GM12864 (cell line): Measurements from ENCODE around the gene CCR9.

ENCODE experiments used
- DNase-seq: peaks from one replicate; pipeline ENCODE4 v3.0.0-alpha.2; 2011; ENCODE audit warnings: low read depth
- H3K4me3 ChIP-seq: 2 replicates; pipeline ENCODE4 v1.5.1; 2011; ENCODE audit warnings: mild to moderate bottlenecking, low read depth, low read length, control low read depth
- TF ChIP-seq, protein P1 (sequence below): IDR thresholded peaks from 2 replicates; pipeline ENCODE4 v1.5.1; 2011; ENCODE audit warnings: low read depth, mild to moderate bottlenecking, moderate library complexity, low read length, control low read depth, inconsistent platforms; ENCODE audit errors: missing control alignments

CCR9 gene, protein sequence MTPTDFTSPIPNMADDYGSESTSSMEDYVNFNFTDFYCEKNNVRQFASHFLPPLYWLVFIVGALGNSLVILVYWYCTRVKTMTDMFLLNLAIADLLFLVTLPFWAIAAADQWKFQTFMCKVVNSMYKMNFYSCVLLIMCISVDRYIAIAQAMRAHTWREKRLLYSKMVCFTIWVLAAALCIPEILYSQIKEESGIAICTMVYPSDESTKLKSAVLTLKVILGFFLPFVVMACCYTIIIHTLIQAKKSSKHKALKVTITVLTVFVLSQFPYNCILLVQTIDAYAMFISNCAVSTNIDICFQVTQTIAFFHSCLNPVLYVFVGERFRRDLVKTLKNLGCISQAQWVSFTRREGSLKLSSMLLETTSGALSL

DNA sequence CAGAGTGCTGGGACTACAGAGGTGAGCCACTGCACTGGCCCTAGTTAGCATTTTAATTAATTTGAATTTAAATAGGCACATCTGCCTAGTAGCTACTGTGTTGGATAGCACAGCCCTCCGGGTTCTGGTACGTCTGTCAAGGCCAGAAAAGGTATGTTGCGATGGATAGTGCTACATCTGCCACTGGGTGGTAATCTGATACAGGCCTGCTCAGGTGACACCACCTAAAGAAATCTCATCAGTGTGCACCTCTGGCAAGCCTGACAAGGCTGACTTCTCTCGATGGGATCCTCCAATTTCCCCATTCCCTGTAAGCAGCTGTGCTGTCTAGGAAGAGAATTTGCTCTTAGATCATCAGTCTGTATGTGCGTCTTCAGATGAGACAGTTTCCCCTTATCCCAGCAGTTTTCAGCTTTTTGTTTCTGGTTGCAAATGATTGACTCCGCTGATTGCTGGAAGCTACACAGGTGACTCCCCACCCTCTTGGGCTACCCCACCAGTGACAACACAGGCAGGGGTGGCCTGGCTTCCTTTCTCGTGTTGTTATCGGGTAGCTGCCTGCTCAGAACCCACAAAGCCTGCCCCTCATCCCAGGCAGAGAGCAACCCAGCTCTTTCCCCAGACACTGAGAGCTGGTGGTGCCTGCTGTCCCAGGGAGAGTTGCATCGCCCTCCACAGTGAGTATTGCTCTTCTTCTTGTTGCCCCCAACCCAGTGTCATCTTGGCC lies at the start of gene CCR9:
Gene CCR9 (plus strand): TSS at position 565 of the 727 bp plus-strand sequence. CDS start 8,391 bp downstream, outside the sequence.
- no peak for DNase-seq
- TF ChIP-seq, protein P1, sequence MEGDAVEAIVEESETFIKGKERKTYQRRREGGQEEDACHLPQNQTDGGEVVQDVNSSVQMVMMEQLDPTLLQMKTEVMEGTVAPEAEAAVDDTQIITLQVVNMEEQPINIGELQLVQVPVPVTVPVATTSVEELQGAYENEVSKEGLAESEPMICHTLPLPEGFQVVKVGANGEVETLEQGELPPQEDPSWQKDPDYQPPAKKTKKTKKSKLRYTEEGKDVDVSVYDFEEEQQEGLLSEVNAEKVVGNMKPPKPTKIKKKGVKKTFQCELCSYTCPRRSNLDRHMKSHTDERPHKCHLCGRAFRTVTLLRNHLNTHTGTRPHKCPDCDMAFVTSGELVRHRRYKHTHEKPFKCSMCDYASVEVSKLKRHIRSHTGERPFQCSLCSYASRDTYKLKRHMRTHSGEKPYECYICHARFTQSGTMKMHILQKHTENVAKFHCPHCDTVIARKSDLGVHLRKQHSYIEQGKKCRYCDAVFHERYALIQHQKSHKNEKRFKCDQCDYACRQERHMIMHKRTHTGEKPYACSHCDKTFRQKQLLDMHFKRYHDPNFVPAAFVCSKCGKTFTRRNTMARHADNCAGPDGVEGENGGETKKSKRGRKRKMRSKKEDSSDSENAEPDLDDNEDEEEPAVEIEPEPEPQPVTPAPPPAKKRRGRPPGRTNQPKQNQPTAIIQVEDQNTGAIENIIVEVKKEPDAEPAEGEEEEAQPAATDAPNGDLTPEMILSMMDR = no peak
- H3K4me3 ChIP-seq = no peak within 1 kb of the TSS

DNA sequence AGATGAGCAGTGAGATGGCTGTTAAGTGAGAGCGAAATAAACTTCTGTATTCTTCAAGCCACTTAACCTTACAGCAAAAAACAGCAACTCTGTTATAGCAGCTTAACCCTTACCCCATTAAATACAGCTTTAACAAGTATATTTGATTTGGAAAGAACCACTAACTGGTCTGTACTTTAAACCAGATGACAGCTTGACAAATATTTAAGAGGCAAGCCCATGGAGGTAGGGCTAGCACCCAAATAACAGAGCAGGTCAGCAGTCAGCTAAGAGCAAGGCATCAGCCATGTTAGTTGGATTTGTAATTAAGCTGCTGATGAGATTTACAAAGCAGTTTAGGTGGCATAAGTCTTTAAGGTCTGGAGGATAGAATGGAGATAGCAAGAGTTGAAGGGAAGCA lies 47.9 kb upstream of the CCR9 start:
- TF ChIP-seq, protein P1 = no peak
- DNase-seq = no peak
- H3K4me3 ChIP-seq = no peak overlapping the region

DNA sequence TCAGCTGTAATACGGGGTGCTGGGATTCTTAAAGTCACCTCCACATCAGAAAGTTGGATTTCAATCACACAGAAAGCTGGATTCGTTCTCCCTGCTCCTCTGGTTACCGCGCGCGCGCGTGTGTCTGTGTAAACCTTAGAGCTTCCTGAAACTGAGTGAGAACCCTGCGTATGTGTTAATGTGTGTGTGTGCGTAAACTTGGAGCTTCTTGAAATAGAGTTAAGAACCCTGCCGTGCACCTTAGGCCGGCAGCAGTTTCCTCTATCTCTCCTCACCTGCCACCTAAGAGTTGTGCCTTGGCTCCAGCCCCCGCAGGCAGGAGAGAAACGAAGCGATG lies 45.0 kb upstream of the CCR9 start:
- DNase-seq = no peak

DNA sequence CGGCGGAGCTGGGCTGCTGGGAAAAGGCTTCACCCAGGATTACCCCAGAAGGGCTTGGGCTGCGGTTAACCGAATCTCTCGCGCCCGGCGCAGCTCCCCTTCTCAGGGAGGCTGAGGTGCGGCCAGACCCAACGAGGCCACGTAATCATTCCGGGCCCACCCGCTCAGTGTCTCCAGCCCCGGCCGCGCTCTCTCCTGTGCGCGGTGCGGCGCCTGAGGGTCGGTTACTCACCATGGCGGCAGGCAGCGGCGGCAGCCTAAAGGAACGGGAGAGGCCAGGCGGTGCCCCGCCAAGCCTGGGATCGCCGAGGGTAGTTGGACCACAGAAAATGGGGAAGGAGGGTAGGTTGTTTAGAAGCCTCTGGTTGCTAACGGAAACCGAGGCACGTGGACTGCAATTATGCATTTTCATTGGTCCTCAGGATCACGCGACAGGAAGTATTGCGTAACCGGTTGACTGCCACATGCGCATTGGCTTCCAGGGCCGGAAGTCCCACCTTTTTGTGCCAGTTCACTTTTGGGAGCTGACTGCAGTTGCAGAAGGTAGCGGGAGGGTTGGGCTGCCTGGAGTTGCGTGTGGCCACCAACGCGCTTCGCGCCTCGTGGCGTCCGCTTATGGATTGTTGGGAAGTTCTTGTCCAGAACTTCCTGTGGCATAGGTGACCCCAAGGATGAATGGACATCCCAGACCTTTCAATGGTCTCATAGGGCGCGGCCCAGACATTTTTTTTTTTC lies 44.4 kb upstream of the CCR9 start, which contains the start of gene LZTFL1:
Gene LZTFL1 (minus strand): TSS at position 363 of the 735 bp plus-strand sequence. CDS start 128 bp downstream, at position 235.
- H3K4me3 ChIP-seq = peak within 1 kb of the TSS; percentile 60
- TF ChIP-seq, protein P1 = no peak
- DNase-seq = peak; percentile 93

More for the DNA sequence above, 45.0 kb upstream of the CCR9 start:
- peak overlapping the region; percentile 60 for H3K4me3 ChIP-seq
- TF ChIP-seq, protein P1 = no peak

DNA sequence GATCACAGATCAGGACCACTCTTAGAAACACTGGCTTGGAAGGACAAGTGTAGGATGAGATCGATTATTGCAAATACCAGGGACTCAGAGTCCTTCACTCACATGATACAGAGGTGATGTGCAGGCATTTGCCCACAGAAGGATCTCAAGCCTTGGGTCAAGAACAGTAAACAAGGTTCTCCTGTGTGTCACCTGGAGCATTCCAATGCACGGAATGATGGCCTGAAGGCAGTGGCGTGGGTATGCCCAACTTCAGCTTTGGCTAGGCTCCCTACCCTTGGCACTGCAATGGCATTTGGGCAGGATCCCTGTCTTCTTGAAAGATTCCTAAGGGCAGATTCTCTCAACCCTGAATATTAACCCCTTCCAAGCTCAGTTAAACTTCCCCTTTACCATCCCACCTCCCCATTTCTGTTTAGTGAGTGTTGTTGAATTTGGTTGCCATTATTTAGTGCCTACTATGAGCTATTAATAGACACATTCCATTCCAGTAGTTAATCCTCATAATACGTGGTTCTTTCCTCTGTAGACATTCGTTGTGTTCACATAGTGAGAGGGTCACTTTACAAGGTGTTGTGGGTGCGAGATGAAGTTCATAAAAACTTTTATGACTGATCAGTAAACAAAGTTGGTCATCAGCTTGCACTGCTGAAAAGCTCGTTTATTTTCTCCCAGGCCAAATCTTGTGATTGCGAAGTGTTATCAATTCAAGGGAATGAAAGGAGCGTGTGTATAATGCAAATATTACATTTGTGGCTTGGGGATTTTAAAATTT lies 43.3 kb upstream of the CCR9 start:
- no peak for DNase-seq
- TF ChIP-seq, protein P1 = no peak
- H3K4me3 ChIP-seq = no peak overlapping the region

DNA sequence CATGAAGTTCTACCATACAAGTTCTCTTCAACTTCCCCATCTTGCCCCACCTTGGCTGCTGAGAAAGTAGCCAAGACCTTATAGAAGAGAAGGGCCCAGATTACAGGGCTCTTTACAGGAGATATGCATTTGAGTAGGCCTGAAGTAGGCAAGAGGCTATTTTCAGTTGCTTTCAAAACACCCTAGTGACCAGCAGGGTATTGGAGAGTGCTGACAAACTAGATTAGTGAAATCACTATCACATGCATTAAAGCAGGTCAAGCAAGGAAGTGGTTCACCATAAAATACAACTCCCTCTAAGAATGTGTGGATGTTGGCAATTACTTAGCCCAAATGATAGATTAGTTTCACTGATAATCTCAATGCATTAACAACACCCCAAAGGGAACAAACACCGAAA lies 41.7 kb upstream of the CCR9 start:
- no peak overlapping the region for H3K4me3 ChIP-seq
- no peak for DNase-seq
- TF ChIP-seq, protein P1 = no peak
